ENCODE data around the gene CASTOR2.
"Not testable (repeated sequence)": the region's sequence is repeated elsewhere in the genome, so short reads cannot be mapped to it uniquely, and the experiment has no call there.

- TF ChIP-seq CTCF (IDR thresholded peaks at IDR 0.05; ENCODE audit: extremely low read depth in 1 of 2, insufficient read depth in 1 of 2, low read depth in 1 of 2, low read length in 2 of 2); EZH2 (IDR thresholded peaks at IDR 0.05; ENCODE audit: borderline replicate concordance, low read depth, low read length, severe bottlenecking); POLR2AphosphoS5 (IDR thresholded peaks at IDR 0.05; ENCODE audit: insufficient read depth, low read depth, low read length); POLR2A (IDR thresholded peaks at IDR 0.05; ENCODE audit: low read depth, low read length); MYC (IDR thresholded peaks at IDR 0.05; ENCODE audit: low read depth, low read length): not testable (repeated sequence)
- TF ChIP-seq, protein P1, sequence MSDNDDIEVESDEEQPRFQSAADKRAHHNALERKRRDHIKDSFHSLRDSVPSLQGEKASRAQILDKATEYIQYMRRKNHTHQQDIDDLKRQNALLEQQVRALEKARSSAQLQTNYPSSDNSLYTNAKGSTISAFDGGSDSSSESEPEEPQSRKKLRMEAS (IDR thresholded peaks at IDR 0.05; ENCODE audit: insufficient read depth, insufficient read length): not testable (repeated sequence)
Measured at GRCh38 chr7:74966909-74967308, 2.4 kb downstream of the CASTOR2 start.

All from endothelial cell of umbilical vein (primary cell).